Measurements from ENCODE around the gene SLC35F3.

SLC35F3 gene

DNA sequence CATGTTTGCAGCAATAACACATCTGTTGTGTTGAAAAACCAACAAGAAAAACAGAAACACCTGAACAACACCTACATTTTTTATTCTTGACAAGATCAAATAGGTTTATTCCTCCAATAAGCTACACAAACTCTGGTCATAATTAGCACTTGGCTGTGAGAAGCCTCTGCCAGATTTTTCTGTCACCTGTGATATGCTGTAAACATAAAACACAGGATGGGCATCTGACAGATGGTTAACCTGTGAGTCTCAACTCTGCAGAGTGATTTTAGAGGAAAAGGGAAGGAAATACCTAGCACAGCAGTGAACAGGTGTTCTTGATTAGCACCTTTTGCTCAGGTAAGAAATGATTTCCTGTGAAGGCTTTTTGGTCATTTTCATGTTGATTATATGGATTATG lies 293.4 kb downstream of the SLC35F3 start:
- Histone ChIP-seq H3K27me3 (ENCODE audit: low read length) (no peaks in the 10 kb centered on the region), H2AFZ (ENCODE audit: low read depth, low read length, severe bottlenecking) (no peak overlapping the region), H3K9ac (ENCODE audit: low read length) (no peak overlapping the region), H3K9me3 (ENCODE audit: insufficient read depth, low read length) (no peaks in the 10 kb centered on the region), H3K36me3 (ENCODE audit: low read length) (no peaks in the 10 kb centered on the region), H3K27ac (ENCODE audit: low read depth, low read length) (no peak overlapping the region), H4K20me1 (ENCODE audit: low read depth, low read length) (no peaks in the 10 kb centered on the region), H3K4me3 (ENCODE audit: insufficient read depth, low read length, poor library complexity, severe bottlenecking) (no peak overlapping the region), H3K9me2 (replicated peaks; ENCODE audit: insufficient read depth, low read length) (no peaks in the 10 kb centered on the region), H3K4me2 (ENCODE audit: low read depth, low read length, poor library complexity, severe bottlenecking) (no peak overlapping the region), H3F3A (ENCODE audit: insufficient read depth) (no peaks in the 10 kb centered on the region), H3K79me2 (ENCODE audit: insufficient read depth, low read length) (no peaks in the 10 kb centered on the region)
- no peak for TF ChIP-seq EZH2phosphoT487 (conservative IDR thresholded peaks at IDR 0.05; ENCODE audit: low read length)
- TF ChIP-seq, protein P1, sequence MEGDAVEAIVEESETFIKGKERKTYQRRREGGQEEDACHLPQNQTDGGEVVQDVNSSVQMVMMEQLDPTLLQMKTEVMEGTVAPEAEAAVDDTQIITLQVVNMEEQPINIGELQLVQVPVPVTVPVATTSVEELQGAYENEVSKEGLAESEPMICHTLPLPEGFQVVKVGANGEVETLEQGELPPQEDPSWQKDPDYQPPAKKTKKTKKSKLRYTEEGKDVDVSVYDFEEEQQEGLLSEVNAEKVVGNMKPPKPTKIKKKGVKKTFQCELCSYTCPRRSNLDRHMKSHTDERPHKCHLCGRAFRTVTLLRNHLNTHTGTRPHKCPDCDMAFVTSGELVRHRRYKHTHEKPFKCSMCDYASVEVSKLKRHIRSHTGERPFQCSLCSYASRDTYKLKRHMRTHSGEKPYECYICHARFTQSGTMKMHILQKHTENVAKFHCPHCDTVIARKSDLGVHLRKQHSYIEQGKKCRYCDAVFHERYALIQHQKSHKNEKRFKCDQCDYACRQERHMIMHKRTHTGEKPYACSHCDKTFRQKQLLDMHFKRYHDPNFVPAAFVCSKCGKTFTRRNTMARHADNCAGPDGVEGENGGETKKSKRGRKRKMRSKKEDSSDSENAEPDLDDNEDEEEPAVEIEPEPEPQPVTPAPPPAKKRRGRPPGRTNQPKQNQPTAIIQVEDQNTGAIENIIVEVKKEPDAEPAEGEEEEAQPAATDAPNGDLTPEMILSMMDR (IDR thresholded peaks at IDR 0.05; ENCODE audit: insufficient read depth, low read length, poor library complexity, severe bottlenecking), result no peak

DNA sequence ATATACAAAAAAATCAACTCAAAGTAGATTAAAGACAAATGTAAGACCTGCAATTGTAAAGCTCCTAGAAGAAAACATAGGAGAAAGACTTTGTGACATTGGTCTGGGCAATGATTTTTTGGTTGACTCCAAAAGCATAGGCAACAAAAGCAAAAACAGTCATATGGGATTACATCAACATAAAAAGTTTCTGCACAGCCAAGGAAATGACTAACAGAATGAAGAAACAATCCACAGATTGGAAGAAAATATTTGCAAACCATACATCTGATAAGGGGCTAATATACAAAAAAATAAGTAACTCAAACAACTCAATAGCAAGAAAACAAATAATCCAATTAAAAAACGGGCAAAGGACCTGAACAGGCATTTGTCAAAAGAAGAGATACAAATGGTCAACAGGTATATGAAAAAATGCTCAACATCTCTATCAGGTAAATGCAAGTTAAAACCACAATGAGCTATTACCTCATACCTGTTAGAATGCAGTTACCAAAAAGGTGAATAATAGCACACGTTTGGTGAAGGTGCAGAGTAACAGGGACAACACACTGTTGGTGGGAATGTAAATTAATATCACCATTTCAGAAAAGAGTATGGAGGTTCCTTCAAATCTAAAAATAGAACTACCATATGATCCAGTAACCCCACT lies 295.1 kb downstream of the SLC35F3 start:
- Histone ChIP-seq H3K4me3 (ENCODE audit: insufficient read depth, low read length, poor library complexity, severe bottlenecking) (no peak overlapping the region), H3K9me2 (replicated peaks; ENCODE audit: insufficient read depth, low read length) (no peaks in the 10 kb centered on the region), H3K9me3 (ENCODE audit: insufficient read depth, low read length) (no peaks in the 10 kb centered on the region), H3K36me3 (ENCODE audit: low read length) (no peaks in the 10 kb centered on the region), H2AFZ (ENCODE audit: low read depth, low read length, severe bottlenecking) (no peak overlapping the region), H3K79me2 (ENCODE audit: insufficient read depth, low read length) (no peaks in the 10 kb centered on the region), H3K27me3 (ENCODE audit: low read length) (no peaks in the 10 kb centered on the region), H4K20me1 (ENCODE audit: low read depth, low read length) (no peaks in the 10 kb centered on the region), H3K27ac (ENCODE audit: low read depth, low read length) (no peak overlapping the region), H3K9ac (ENCODE audit: low read length) (no peak overlapping the region), H3F3A (ENCODE audit: insufficient read depth) (no peaks in the 10 kb centered on the region), H3K4me2 (ENCODE audit: low read depth, low read length, poor library complexity, severe bottlenecking) (no peak overlapping the region)
- TF ChIP-seq EZH2phosphoT487 (conservative IDR thresholded peaks at IDR 0.05; ENCODE audit: low read length), result no peak
- TF ChIP-seq, protein P1 (IDR thresholded peaks at IDR 0.05; ENCODE audit: insufficient read depth, low read length, poor library complexity, severe bottlenecking), result no peak

DNA sequence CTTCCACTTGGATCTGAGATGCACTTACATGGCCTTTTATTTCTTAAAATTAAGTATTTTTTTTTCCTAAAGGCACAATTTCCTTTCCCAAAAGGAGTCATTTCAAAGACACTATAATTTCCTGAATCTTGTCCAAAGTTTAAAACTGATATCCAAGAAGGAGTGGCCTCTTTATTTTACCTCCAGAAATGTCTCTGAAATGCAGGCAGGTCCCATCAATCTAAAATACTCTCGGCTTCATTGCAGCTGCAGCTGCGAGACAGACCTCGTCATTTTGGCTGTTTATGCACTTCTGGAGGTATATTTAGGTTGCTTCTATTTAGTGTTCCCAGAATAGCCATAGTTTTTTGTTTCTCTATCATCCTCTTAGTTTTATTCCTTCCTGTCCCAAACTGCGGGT lies 296.1 kb downstream of the SLC35F3 start:
- Histone ChIP-seq H3K9me2 (replicated peaks; ENCODE audit: insufficient read depth, low read length) (no peaks in the 10 kb centered on the region), H3K4me3 (ENCODE audit: insufficient read depth, low read length, poor library complexity, severe bottlenecking) (no peak overlapping the region), H3K79me2 (ENCODE audit: insufficient read depth, low read length) (no peaks in the 10 kb centered on the region), H3K9me3 (ENCODE audit: insufficient read depth, low read length) (no peaks in the 10 kb centered on the region), H3K27me3 (ENCODE audit: low read length) (no peaks in the 10 kb centered on the region), H2AFZ (ENCODE audit: low read depth, low read length, severe bottlenecking) (no peak overlapping the region), H3K27ac (ENCODE audit: low read depth, low read length) (no peak overlapping the region), H3K4me2 (ENCODE audit: low read depth, low read length, poor library complexity, severe bottlenecking) (no peak overlapping the region), H3F3A (ENCODE audit: insufficient read depth) (no peaks in the 10 kb centered on the region), H3K9ac (ENCODE audit: low read length) (no peak overlapping the region), H3K36me3 (ENCODE audit: low read length) (no peaks in the 10 kb centered on the region), H4K20me1 (ENCODE audit: low read depth, low read length) (no peaks in the 10 kb centered on the region)
- TF ChIP-seq, protein P1 (IDR thresholded peaks at IDR 0.05; ENCODE audit: insufficient read depth, low read length, poor library complexity, severe bottlenecking), result no peak
- TF ChIP-seq EZH2phosphoT487 (conservative IDR thresholded peaks at IDR 0.05; ENCODE audit: low read length), result no peak
